Measurements from ENCODE around the gene RPS16. TPM values are rescaled to one million over a fixed set of nuclear protein-coding genes. Genes with fewer than 3 reads are reported as not detected.

RPS16 gene
- polyA plus RNA-seq, 3 donors = 689 to 2,619 (median 1,038) TPM

GRCh38 chr19:39399668-39400050 is 36.1 kb downstream of the RPS16 start:
- Mint-ChIP-seq H3K27ac (peak overlapping the region; percentile 100), H3K4me1 (peaks cover 52% of the 10 kb centered on the region), H3K36me3 (peaks cover 21 to 48% of the 10 kb centered on the region in 2 donors), H3K4me3 (peak overlapping the region; percentile 21 to 48), H3K27me3 (ENCODE audit: low read depth in 3 of 3) (peaks cover 0 to 3% (median 2%) of the 10 kb centered on the region in 3 donors), H3K9me3 (peaks cover 0 to 4% (median 0%) of the 10 kb centered on the region in 7 donors)
- peak overlapping the region in 1 of 3 experiments; percentile 39 for H3K4me3 ChIP-seq (replicated peaks in 1 of 3; ENCODE audit: low read depth in 2 of 3, low read length in 3 of 3)
- peaks cover 71% of the 10 kb centered on the region in 2 donors for H3K4me1 ChIP-seq (ENCODE audit: control insufficient read depth in 1 of 2, insufficient read depth in 2 of 2, low read length in 2 of 2)
- no peak overlapping the region for H2AFZ ChIP-seq (ENCODE audit: insufficient read depth, low read depth, low read length, poor library complexity, severe bottlenecking)
- no peaks in the 10 kb centered on the region for H3K27me3 ChIP-seq (ENCODE audit: control insufficient read depth in 2 of 2, insufficient read depth in 2 of 2, low read length in 2 of 2)
- H3K9ac ChIP-seq (ENCODE audit: insufficient read depth, low read length, poor library complexity, severe bottlenecking) = no peak overlapping the region
- no CpG with 5 or more reads among the region's 4 CpGs for WGBS (ENCODE audit: insufficient coverage)
- H3K27ac ChIP-seq (ENCODE audit: low read depth in 1 of 2, low read length in 2 of 2) = peak overlapping the region; percentile 97 to 99
- peak overlapping the region; percentile 15 for H3K4me2 ChIP-seq (replicated peaks; ENCODE audit: extremely low read depth, low read length, poor library complexity, severe bottlenecking)
- peaks cover 10 to 20% of the 10 kb centered on the region in 2 donors for H3K36me3 ChIP-seq (replicated peaks in 1 of 2; ENCODE audit: control insufficient read depth in 1 of 2, insufficient read depth in 2 of 2, low read length in 2 of 2)
- no peaks in the 10 kb centered on the region for H4K20me1 ChIP-seq (ENCODE audit: insufficient read depth, low read length)
- no peak for DNase-seq
- TF ChIP-seq, protein P1, sequence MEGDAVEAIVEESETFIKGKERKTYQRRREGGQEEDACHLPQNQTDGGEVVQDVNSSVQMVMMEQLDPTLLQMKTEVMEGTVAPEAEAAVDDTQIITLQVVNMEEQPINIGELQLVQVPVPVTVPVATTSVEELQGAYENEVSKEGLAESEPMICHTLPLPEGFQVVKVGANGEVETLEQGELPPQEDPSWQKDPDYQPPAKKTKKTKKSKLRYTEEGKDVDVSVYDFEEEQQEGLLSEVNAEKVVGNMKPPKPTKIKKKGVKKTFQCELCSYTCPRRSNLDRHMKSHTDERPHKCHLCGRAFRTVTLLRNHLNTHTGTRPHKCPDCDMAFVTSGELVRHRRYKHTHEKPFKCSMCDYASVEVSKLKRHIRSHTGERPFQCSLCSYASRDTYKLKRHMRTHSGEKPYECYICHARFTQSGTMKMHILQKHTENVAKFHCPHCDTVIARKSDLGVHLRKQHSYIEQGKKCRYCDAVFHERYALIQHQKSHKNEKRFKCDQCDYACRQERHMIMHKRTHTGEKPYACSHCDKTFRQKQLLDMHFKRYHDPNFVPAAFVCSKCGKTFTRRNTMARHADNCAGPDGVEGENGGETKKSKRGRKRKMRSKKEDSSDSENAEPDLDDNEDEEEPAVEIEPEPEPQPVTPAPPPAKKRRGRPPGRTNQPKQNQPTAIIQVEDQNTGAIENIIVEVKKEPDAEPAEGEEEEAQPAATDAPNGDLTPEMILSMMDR (IDR thresholded peaks at IDR 0.05) = no peak
- no peaks in the 10 kb centered on the region for H3K9me3 ChIP-seq (replicated peaks in 1 of 2; ENCODE audit: control insufficient read depth in 1 of 2, insufficient read depth in 1 of 2, low read length in 2 of 2)
- peaks cover 70% of the 10 kb centered on the region for H3K79me2 ChIP-seq (ENCODE audit: insufficient read depth, low read length)
- intact Hi-C loops (cut with micrococcal nuclease) = loop anchor here (2.0 to 10.0 kb wide), 3 partner anchors 13 to 717 kb away; partner anchors contain the start of genes EID2B (in 1 of the 2) and PLEKHG2 (in 1 of the 2)

DNA sequence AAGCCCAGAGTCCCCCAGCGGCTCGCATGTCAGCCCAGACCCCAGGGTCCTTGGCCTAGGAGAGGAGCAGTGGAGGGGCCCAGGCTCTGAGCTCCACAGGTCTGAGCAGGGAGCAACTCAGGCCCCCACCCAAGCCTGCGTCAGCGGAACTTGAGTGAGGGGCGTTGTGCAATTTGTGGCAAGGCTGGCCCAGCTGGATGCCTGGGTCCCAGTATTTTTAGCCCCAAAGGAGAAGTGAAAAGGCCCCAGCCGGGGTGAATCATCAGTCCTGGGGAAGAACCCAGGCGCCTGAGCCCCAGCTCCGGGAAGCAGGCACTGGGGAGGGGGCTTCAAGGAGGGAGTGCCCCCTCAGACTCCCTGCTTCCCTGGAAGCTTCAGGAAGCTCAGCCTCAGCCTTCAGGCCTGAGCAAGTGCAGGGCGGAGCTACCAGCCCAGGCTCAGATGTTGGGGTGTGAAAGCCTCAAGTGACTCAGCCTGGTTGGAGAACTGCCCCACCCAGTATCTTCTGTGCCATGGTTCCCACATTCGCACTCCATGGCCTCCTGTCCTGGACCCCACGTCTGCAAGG is 37.4 kb downstream of the RPS16 start:
- peak overlapping the region; percentile 35 to 63 (median 51) for H3K4me3 ChIP-seq (replicated peaks in 1 of 3; ENCODE audit: low read depth in 2 of 3, low read length in 3 of 3)
- H3K4me2 ChIP-seq (replicated peaks; ENCODE audit: extremely low read depth, low read length, poor library complexity, severe bottlenecking) = peak overlapping the region; percentile 73
- H4K20me1 ChIP-seq (ENCODE audit: insufficient read depth, low read length) = no peaks in the 10 kb centered on the region
- H3K4me1 ChIP-seq (ENCODE audit: control insufficient read depth in 1 of 2, insufficient read depth in 2 of 2, low read length in 2 of 2) = peaks cover 61 to 63% of the 10 kb centered on the region in 2 donors
- peak overlapping the region; percentile 89 to 93 for H3K4me3 Mint-ChIP-seq
- H3K9me3 Mint-ChIP-seq = peaks cover 0 to 4% (median 0%) of the 10 kb centered on the region in 7 donors
- peaks cover 19 to 29% of the 10 kb centered on the region in 2 donors for H3K36me3 ChIP-seq (replicated peaks in 1 of 2; ENCODE audit: control insufficient read depth in 1 of 2, insufficient read depth in 2 of 2, low read length in 2 of 2)
- H3K27me3 ChIP-seq (ENCODE audit: control insufficient read depth in 2 of 2, insufficient read depth in 2 of 2, low read length in 2 of 2) = no peaks in the 10 kb centered on the region
- peaks cover 70% of the 10 kb centered on the region for H3K79me2 ChIP-seq (ENCODE audit: insufficient read depth, low read length)
- H3K27ac ChIP-seq (ENCODE audit: low read depth in 1 of 2, low read length in 2 of 2) = peak overlapping the region; percentile 97 to 99
- peaks cover 29 to 61% of the 10 kb centered on the region in 2 donors for H3K36me3 Mint-ChIP-seq
- peak; percentile 99 to 100 (median 99) for DNase-seq
- 4% methylated on average over 10 of the region's 11 CpGs for WGBS (ENCODE audit: insufficient coverage)
- TF ChIP-seq, protein P1 (IDR thresholded peaks at IDR 0.05) = no peak
- peaks cover 49% of the 10 kb centered on the region for H3K4me1 Mint-ChIP-seq
- H3K27me3 Mint-ChIP-seq (ENCODE audit: low read depth in 3 of 3) = peaks cover 0 to 5% (median 2%) of the 10 kb centered on the region in 3 donors
- H3K27ac Mint-ChIP-seq = peak overlapping the region; percentile 100
- H2AFZ ChIP-seq (ENCODE audit: insufficient read depth, low read depth, low read length, poor library complexity, severe bottlenecking) = no peak overlapping the region
- no peaks in the 10 kb centered on the region for H3K9me3 ChIP-seq (replicated peaks in 1 of 2; ENCODE audit: control insufficient read depth in 1 of 2, insufficient read depth in 1 of 2, low read length in 2 of 2)
- peak overlapping the region; percentile 92 for H3K9ac ChIP-seq (ENCODE audit: insufficient read depth, low read length, poor library complexity, severe bottlenecking)
- intact Hi-C loops (cut with micrococcal nuclease) = loop anchor here (1.0 to 10.0 kb wide), 3 partner anchors 8 to 136 kb away; partner anchors contain the start of genes EID2B (in 1 of the 2), PLEKHG2 (in 1 of the 2) and ZFP36 (in 1 of the 2)
